DOHH2 (cell line): ENCODE measurements around the gene IL1A.
A peak's percentile ranks its signal among the peaks of the same experiment; 100 is the strongest.

Experiments
- H3F3A ChIP-seq: fragments of 200-600 bp; sonication (generic), shearing (Covaris generic); 2 replicates; pipeline ENCODE4 v1.6.0; 2016; ENCODE audit warnings: antibody characterized with exemption, mild to moderate bottlenecking; ENCODE audit not compliant: control insufficient read depth, insufficient read depth
- H3K27ac ChIP-seq: fragments of 200-600 bp; sonication (generic); 2 replicates; pipeline ENCODE4 v1.5.1; 2014; ENCODE audit warnings: low read depth, mild to moderate bottlenecking, low read length, moderate library complexity
- H3K27me3 ChIP-seq: fragments of 200-600 bp; sonication (generic); 2 replicates; pipeline ENCODE4 v1.6.1; 2014; ENCODE audit warnings: mild to moderate bottlenecking, low read length, mixed read lengths; ENCODE audit not compliant: control insufficient read depth
- H3K36me3 ChIP-seq: fragments of 200-600 bp; sonication (generic); 2 replicates; pipeline ENCODE4 v1.6.1; 2014; ENCODE audit warnings: mild to moderate bottlenecking, low read length, moderate library complexity, mixed read lengths; ENCODE audit not compliant: control insufficient read depth
- H3K4me1 ChIP-seq: fragments of 200-600 bp; sonication (generic); 2 replicates; pipeline ENCODE4 v1.6.1; 2014; ENCODE audit warnings: mild to moderate bottlenecking, low read length, mixed read lengths; ENCODE audit not compliant: control insufficient read depth
- H3K4me2 ChIP-seq: fragments of 200-600 bp; sonication (generic); 2 replicates; pipeline ENCODE4 v1.6.0; 2014; ENCODE audit warnings: mild to moderate bottlenecking, low read length, moderate library complexity
- H3K4me3 ChIP-seq: fragments of 200-600 bp; sonication (generic); 2 replicates; pipeline ENCODE4 v1.5.1; 2014; ENCODE audit warnings: mild to moderate bottlenecking, low read length, mixed read lengths
- H3K79me2 ChIP-seq: fragments of 200-600 bp; sonication (generic); 2 replicates; pipeline ENCODE4 v1.6.1; 2014; ENCODE audit warnings: mild to moderate bottlenecking, low read length, mixed read lengths; ENCODE audit not compliant: control insufficient read depth
- H3K9me2 ChIP-seq: fragments of 200-600 bp; sonication (generic); replicated peaks from 2 replicates; pipeline ENCODE4 v1.6.1; 2014; ENCODE audit warnings: mild to moderate bottlenecking, low read length, mixed read lengths; ENCODE audit not compliant: control insufficient read depth
- H3K9me3 ChIP-seq: fragments of 200-600 bp; sonication (generic); 2 replicates; pipeline ENCODE4 v1.6.1; 2014; ENCODE audit warnings: antibody characterized with exemption, low read length, mixed read lengths; ENCODE audit not compliant: control insufficient read depth, insufficient read depth
- H4K20me1 ChIP-seq: fragments of 200-600 bp; sonication (generic); 2 replicates; pipeline ENCODE4 v1.6.0; 2014; ENCODE audit warnings: low read depth, mild to moderate bottlenecking, antibody characterized with exemption, low read length, moderate library complexity; ENCODE audit not compliant: control insufficient read depth, insufficient read depth
- EZH2phosphoT487 ChIP-seq: fragments of 200-600 bp; sonication (generic); IDR thresholded peaks from 2 replicates; pipeline ENCODE4 v1.6.1; 2017; ENCODE audit warnings: borderline replicate concordance, mild to moderate bottlenecking, antibody characterized with exemption, low read length, moderate library complexity, mixed read lengths
- TF ChIP-seq, protein P1 (sequence below): fragments of 200-600 bp; sonication (generic); IDR thresholded peaks from one replicate; pipeline ENCODE4 v1.5.1; 2014; ENCODE audit warnings: antibody characterized with exemption, mild to moderate bottlenecking, low read depth, low read length; ENCODE audit not compliant: poor library complexity, severe bottlenecking

Gene IL1A

DNA sequence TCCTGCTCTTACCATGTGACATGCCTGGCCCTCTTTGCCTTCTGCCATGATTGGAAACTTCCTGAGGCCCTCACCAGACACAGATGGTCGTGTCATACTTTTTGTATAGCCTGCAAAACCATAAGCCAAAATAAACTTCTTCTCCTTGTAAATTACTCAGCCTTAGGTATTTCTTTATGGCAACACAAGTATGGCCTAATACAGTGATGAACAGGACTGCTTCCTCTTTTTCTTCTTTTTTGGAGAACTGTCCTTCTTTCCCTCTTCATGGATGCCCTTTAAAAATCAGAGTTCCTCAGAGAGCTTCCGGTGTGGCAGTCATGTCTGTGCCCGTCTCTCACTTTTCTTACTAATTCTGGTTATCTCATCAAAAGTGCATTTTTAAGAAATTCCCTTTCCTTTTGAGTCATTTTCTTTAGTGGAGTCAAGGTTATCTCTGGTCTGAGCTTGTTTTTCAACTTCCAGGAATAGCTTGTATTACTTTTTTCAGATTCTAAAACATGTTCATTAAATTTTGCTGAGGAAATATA, 9.2 kb upstream of the IL1A start:
- Histone ChIP-seq H3K4me1 (peaks cover 20% of the 10 kb centered on the region), H3K9me3 (no peaks in the 10 kb centered on the region), H3K4me3 (no peak overlapping the region), H3K36me3 (no peaks in the 10 kb centered on the region), H3K9me2 (no peaks in the 10 kb centered on the region), H3K79me2 (no peaks in the 10 kb centered on the region), H3K4me2 (peak overlapping the region; percentile 44; the same call in 1 of the 2 replicates), H4K20me1 (no peaks in the 10 kb centered on the region), H3F3A (no peaks in the 10 kb centered on the region), H3K27ac (peak overlapping the region; percentile 28; the same call in 1 of the 2 replicates), H3K27me3 (no peaks in the 10 kb centered on the region)
- TF ChIP-seq, protein P1, sequence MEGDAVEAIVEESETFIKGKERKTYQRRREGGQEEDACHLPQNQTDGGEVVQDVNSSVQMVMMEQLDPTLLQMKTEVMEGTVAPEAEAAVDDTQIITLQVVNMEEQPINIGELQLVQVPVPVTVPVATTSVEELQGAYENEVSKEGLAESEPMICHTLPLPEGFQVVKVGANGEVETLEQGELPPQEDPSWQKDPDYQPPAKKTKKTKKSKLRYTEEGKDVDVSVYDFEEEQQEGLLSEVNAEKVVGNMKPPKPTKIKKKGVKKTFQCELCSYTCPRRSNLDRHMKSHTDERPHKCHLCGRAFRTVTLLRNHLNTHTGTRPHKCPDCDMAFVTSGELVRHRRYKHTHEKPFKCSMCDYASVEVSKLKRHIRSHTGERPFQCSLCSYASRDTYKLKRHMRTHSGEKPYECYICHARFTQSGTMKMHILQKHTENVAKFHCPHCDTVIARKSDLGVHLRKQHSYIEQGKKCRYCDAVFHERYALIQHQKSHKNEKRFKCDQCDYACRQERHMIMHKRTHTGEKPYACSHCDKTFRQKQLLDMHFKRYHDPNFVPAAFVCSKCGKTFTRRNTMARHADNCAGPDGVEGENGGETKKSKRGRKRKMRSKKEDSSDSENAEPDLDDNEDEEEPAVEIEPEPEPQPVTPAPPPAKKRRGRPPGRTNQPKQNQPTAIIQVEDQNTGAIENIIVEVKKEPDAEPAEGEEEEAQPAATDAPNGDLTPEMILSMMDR = no peak
- no peak for TF ChIP-seq EZH2phosphoT487

DNA sequence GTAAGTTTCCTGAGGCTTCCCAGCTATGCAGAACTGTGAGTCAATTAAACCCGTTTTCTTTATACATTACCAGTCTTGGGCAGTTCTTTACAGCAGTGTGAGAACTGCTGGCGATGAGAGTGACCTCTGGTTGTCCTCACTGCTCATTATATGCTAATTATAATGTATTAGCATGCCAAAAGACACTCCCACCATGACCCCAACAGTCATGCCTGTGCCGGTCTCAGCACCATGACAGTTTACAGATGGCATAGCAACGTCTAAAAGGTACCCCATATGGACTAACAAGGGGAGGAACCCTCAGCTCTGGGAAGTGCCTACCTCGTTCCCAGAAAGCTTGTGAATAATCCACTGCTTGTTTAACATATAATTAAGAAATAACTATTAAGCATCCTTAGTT, 8.1 kb upstream of the IL1A start:
- H3K9me3 ChIP-seq = no peaks in the 10 kb centered on the region
- no peaks in the 10 kb centered on the region for H3K36me3 ChIP-seq

DNA sequence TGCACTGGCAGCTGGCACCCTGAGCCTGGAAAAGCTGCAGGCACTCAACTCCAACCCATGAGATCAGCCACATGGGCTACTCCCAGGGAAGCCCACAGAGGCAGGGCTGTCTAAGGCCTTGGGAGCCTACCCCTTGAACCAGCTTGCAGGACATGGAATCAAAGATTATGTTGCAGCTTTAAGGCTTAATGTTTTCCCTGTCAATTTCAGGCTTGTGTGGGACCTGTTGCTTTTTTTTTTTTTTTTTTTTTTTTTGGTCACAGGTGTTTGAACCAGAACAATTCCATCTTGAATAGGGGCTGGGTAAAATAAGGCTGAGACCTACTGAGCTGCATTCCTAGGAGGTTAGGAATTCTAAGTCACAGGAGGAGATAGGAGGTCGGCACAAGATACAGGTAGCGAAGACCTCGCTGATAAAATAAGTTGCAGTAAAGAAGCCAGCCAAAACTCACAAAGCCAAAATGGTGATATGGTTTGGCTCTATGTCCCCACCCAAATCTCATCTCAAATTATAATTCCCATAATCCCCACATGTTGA, 7.5 kb upstream of the IL1A start:
- H3K4me3 ChIP-seq = no peak overlapping the region
- H3F3A ChIP-seq = no peaks in the 10 kb centered on the region
- no peaks in the 10 kb centered on the region for H3K79me2 ChIP-seq
- no peaks in the 10 kb centered on the region for H3K9me3 ChIP-seq
- H3K4me2 ChIP-seq = no peak overlapping the region
- H3K27me3 ChIP-seq = no peaks in the 10 kb centered on the region
- no peak for TF ChIP-seq EZH2phosphoT487
- TF ChIP-seq, protein P1 = no peak
- H4K20me1 ChIP-seq = no peaks in the 10 kb centered on the region
- H3K9me2 ChIP-seq = no peaks in the 10 kb centered on the region
- no peak overlapping the region for H3K27ac ChIP-seq
- H3K4me1 ChIP-seq = peaks cover 20% of the 10 kb centered on the region
- no peaks in the 10 kb centered on the region for H3K36me3 ChIP-seq

More for the DNA sequence above, 8.1 kb upstream of the IL1A start:
- H3K4me3 ChIP-seq = no peak overlapping the region
- H3K9me2 ChIP-seq = no peaks in the 10 kb centered on the region
- no peaks in the 10 kb centered on the region for H3F3A ChIP-seq
- no peaks in the 10 kb centered on the region for H3K27me3 ChIP-seq
- H3K4me2 ChIP-seq = no peak overlapping the region
- no peak for TF ChIP-seq EZH2phosphoT487
- TF ChIP-seq, protein P1 = no peak
- no peak overlapping the region for H3K27ac ChIP-seq
- no peaks in the 10 kb centered on the region for H3K79me2 ChIP-seq
- no peaks in the 10 kb centered on the region for H4K20me1 ChIP-seq
- H3K4me1 ChIP-seq = peaks cover 20% of the 10 kb centered on the region
